ENCODE measurements around the gene AKR1A1.
A peak's percentile ranks its signal among the peaks of the same experiment; 100 is the strongest.
"Not testable (repeated sequence)": the region's sequence is repeated elsewhere in the genome, so short reads cannot be mapped to it uniquely, and the experiment has no call there.

Gene AKR1A1

GRCh38 chr1:45523516-45523915 is 27.1 kb upstream of the AKR1A1 start:
- not testable (repeated sequence) for DNase-seq (ENCODE audit: low read depth)

- DNase-seq (ENCODE audit: low read depth), result not testable (repeated sequence)
Measured at GRCh38 chr1:45523975-45524374, 26.7 kb upstream of the AKR1A1 start.

- DNase-seq (ENCODE audit: low read depth), result no peak
Measured at GRCh38 chr1:45526135-45526644, 24.4 kb upstream of the AKR1A1 start.

GRCh38 chr1:45530632-45531135 is 19.9 kb upstream of the AKR1A1 start:
- DNase-seq (ENCODE audit: low read depth), result no peak

DNA sequence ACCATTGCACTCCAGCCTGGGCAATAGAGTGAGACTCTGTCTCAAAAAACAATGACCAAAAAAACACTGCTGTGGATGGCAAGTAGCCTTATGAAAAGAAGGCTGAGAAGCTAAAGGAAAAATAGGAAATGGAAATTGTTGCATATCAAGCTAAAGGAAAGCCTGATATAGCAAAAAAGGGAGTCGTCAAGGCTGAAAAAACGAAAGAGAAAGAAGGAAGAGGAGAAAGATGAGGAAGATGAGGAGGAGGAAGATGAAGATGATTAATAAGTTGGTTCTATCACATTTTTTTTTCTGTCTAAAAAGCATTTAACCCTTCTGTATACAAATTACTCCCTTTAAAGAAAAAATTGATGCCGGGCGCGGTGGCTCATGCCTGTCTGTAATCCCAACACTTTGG is 18.8 kb upstream of the AKR1A1 start:
- DNase-seq (ENCODE audit: low read depth), result no peak

DNA sequence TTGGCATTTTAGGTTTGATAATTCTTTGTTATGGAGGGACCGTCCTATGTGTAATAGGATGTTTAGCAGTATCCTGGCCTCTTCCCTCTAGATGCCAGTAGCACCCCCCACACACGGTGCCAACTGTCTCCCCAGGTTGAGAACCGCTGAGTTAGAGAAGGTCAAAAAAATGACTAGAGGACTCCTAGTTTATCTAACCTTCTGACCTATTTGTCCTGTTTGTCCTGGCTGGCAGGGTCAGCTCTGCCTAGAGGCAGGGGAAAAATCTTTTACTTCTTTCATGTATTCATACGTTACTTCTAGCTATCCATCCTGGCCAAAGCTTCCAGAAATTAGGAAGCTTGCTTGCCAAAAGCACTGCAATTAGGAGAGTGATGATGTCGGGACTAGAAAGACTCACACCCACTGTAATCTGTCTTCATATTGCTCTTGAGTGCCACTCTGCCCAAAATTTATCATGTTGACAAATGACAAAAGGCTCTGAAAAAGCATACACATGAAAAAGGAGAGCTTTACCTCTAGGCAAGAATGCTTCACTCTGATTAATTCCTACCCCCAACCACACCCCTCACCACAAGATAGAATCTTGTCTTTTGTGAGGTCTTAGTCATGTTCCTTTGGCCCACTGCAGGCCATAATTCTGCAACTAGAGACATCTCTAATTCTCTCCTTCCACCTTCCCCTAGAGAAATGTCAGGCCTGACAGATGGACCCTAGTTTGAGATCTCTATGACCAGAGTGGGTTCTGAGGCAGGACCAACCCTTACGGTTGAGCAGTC is 14.4 kb upstream of the AKR1A1 start:
- no peak for DNase-seq (ENCODE audit: low read depth)

- no peak for DNase-seq (ENCODE audit: low read depth)
Measured at GRCh38 chr1:45536886-45537285, 13.7 kb upstream of the AKR1A1 start.

DNA sequence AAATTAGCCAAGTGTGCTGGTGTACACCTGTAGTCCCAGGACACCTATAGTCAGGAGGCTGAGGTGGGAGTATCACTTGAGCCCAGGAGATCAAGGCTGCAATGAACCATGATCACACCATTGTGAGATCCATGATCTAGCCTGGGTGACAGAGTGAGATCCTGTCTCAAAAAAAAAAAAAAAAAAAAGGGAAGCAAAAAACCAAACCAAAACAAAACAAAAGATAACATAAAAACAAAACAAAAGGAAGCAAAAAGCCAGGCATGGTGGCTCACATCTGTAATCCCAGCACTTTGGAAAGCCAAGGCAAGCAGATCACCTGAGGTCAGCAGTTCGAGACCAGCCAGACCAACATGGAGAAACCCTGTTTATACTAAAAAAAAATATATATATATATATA is 9.4 kb upstream of the AKR1A1 start:
- no peak for DNase-seq (ENCODE audit: low read depth)

GRCh38 chr1:45542591-45542990 is 8.0 kb upstream of the AKR1A1 start:
- no peak for DNase-seq (ENCODE audit: low read depth)

DNA sequence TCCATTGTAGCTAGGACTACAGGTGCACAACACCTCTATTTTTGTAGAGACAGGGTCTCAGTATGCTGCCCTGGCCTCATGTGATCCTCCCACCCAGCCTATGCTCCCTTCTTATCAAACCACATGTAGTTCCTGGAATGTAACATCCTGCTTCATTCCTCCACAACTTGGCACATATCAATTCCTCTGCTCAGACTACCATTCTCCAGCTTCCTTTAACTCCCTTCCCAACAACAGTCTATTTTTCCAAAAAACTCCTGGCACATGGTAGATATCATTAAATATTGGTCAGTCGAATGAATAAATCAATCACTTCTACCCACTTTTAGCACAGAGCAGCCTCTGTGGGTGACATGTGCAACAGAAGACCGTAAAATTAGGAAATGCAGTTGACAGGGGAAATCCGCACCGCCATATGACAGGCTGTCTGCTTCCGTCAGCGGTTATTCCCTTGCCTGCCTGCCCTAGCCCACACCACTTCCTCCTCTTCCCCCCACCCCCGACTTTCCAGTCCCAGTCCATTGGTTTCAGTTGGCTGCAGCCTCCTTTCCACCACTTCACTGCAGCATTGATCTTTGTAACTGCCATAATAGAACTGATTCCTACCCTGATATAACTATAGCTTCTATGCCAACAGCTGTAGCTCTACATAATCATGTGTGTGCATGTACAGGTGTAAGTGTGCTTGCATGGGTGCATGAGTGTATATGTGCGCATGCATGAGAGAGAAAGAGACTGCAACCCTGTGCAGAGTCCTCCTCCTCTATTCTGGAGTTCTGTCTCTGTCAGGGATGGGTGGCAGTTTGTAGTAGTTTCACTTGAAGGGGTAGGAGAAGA is 6.8 kb upstream of the AKR1A1 start:
- DNase-seq (ENCODE audit: low read depth), result peak; percentile 60

DNA sequence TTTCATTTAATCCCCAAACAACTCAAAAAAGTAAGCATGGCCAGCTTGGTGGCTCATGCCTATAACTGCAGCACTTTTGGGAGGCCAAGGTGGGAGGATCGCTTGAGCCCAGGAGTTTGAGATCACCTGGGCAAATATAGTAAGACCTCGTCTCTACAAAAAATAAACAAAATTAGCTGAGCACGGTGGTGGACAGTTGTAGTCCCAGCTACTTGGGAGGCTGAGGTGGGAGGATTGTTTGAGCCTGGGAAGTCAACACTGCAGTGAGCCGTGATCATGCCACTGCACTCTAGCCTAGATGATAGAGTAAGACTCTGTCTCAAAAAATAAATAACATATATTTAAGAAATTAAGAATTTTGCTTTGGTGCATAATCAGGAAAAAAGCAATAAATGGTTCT is 6.1 kb upstream of the AKR1A1 start:
- no peak for DNase-seq (ENCODE audit: low read depth)

GRCh38 chr1:45545019-45545493 is 5.6 kb upstream of the AKR1A1 start:
- DNase-seq (ENCODE audit: low read depth), result no peak

GRCh38 chr1:45545553-45546310 is 4.9 kb upstream of the AKR1A1 start:
- no peak for DNase-seq (ENCODE audit: low read depth)

GRCh38 chr1:45551684-45552083 is 1.1 kb downstream of the AKR1A1 start:
- no peak for DNase-seq (ENCODE audit: low read depth)

- no peak for DNase-seq (ENCODE audit: low read depth)
Measured at GRCh38 chr1:45552331-45552730, 1.7 kb downstream of the AKR1A1 start.

DNA sequence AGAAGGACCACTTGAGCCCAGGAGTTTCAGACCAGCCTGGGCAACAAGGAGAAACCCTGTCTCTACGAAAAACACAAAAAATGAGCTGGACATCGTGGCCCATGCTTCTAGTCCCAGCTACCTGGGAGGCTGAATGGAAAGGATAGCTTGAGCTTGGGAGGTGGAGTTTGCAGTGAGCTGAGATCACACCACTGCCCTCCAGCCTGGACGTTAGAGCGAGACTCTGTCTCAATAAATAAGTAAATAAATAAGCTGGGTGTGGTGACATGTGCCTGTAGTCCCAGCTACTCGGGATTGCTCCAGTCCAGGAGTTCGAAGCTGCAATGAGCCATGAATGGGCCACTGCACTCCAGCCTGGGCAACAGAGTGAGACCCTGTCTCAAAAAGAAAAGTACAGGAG is 3.6 kb downstream of the AKR1A1 start:
- no peak for DNase-seq (ENCODE audit: low read depth)

GRCh38 chr1:45557422-45557944 is 6.9 kb downstream of the AKR1A1 start:
- DNase-seq (ENCODE audit: low read depth), result no peak

GRCh38 chr1:45563843-45564242 is 13.2 kb downstream of the AKR1A1 start:
- no peak for DNase-seq (ENCODE audit: low read depth)

- no peak for DNase-seq (ENCODE audit: low read depth)
Measured at GRCh38 chr1:45566722-45567121, 16.1 kb downstream of the AKR1A1 start.

- DNase-seq (ENCODE audit: low read depth), result no peak
Measured at GRCh38 chr1:45567911-45568310, 17.3 kb downstream of the AKR1A1 start.

DNA sequence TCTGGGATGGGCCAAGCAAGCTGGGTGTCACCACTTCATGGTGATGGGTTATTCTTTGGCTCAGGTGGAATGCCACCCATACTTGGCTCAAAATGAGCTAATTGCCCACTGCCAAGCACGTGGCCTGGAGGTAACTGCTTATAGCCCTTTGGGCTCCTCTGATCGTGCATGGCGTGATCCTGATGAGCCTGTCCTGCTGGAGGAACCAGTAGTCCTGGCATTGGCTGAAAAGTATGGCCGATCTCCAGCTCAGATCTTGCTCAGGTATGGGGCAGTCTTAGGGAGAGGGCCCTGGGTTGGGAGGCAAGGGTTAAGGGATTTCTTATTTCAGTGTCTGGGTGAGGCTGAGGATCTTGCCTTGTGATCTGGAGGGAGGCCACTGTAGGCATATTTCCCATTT is 17.8 kb downstream of the AKR1A1 start:
- no peak for DNase-seq (ENCODE audit: low read depth)

DNA sequence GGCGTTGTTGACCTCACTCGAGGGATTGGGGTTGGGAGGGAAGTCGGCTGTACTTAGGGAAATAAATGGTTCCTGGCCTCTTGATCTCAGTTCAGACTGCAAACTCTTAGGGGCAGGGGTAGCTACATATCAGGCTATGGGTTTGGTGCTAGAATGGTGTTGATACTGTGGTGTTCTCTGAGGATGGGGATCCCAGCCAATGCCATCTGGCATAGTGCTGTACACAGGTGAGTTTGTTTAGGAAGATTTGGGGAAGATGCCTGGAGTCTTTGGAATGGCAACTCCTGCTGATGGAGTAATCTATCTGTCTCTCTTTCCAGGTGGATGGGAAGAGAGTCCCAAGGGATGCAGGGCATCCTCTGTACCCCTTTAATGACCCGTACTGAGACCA is 18.9 kb downstream of the AKR1A1 start:
- DNase-seq (ENCODE audit: low read depth), result no peak

Measured in T follicular helper cell (primary cell).